ENCODE results near the gene SKAP2. TPM values are rescaled to one million over a fixed set of nuclear protein-coding genes. Genes with fewer than 3 reads are reported as not detected.

Gene SKAP2
- total and polyA plus RNA-seq, 2 experiments from 2014 or later, result 2.5 to 4.4 TPM

DNA sequence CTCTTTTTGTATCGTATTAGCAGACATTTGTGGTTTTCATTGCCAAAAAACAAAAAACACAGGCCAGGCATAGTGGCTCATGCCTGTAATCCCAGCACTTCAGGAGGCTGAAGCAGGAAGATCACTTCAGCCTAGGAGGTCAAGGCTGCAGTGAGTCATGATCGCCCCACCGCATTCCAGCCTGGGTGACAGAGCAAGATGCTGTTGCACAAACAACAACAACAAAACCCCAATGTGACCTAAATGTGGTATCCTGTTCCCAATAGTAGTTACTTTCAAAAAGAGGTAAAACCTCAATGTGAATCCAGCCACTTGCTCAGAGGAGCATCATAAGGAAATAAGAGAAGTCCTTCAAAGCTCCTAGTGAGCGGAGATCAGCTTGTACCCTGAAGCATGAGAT is 45.8 kb upstream of the SKAP2 start (continued):
- TF ChIP-seq, protein P1, sequence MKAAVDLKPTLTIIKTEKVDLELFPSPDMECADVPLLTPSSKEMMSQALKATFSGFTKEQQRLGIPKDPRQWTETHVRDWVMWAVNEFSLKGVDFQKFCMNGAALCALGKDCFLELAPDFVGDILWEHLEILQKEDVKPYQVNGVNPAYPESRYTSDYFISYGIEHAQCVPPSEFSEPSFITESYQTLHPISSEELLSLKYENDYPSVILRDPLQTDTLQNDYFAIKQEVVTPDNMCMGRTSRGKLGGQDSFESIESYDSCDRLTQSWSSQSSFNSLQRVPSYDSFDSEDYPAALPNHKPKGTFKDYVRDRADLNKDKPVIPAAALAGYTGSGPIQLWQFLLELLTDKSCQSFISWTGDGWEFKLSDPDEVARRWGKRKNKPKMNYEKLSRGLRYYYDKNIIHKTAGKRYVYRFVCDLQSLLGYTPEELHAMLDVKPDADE (IDR thresholded peaks at IDR 0.05), result no peak
- TF ChIP-seq ZNF114 (CRISPR knock-in tag; IDR thresholded peaks at IDR 0.05), result no peak

GRCh38 chr7:26900251-26900650 is 35.9 kb upstream of the SKAP2 start:
- Mint-ChIP-seq H3K27ac (no peak overlapping the region), H3K4me1 (no peaks in the 10 kb centered on the region), H3K4me3 (no peak overlapping the region), H3K27me3 (ENCODE audit: insufficient read depth, low read depth, poor library complexity) (no peaks in the 10 kb centered on the region), H3K9me3 (peaks cover 3% of the 10 kb centered on the region; the same call in 1 of the 3 replicates), H3K36me3 (ENCODE audit: low read depth) (no peaks in the 10 kb centered on the region)
- Histone ChIP-seq H3K27ac (ENCODE audit: low read depth) (no peak overlapping the region), H3K4me2 (no peak overlapping the region), H3F3A (replicated peaks; ENCODE audit: low read depth) (no peaks in the 10 kb centered on the region), H3K9me2 (ENCODE audit: insufficient read depth) (no peaks in the 10 kb centered on the region), H3K27me3 (ENCODE audit: insufficient read depth) (no peaks in the 10 kb centered on the region), H4K20me1 (replicated peaks; ENCODE audit: insufficient read depth) (no peaks in the 10 kb centered on the region), H3K79me2 (replicated peaks; ENCODE audit: insufficient read depth) (no peaks in the 10 kb centered on the region), H3K4me3 (no peak overlapping the region), H2AFZ (no peak overlapping the region), H3K4me1 (ENCODE audit: insufficient read depth) (no peaks in the 10 kb centered on the region), H3K36me3 (ENCODE audit: insufficient read depth) (no peaks in the 10 kb centered on the region)
- TF ChIP-seq, protein P1 (IDR thresholded peaks at IDR 0.05), result no peak
- TF ChIP-seq ZNF462 (CRISPR knock-in tag; IDR thresholded peaks at IDR 0.05), result no peak
- TF ChIP-seq CREB1 (CRISPR knock-in tag; IDR thresholded peaks at IDR 0.05; ENCODE audit: low read depth), result no peak
- no peak for TF ChIP-seq JUNB (IDR thresholded peaks at IDR 0.05; ENCODE audit: unreplicated experiment)
- no peak for TF ChIP-seq EZH2 (IDR thresholded peaks at IDR 0.05; ENCODE audit: low read depth, unreplicated experiment)
- TF ChIP-seq STAT1 (IDR thresholded peaks at IDR 0.05; ENCODE audit: unreplicated experiment), result no peak
- TF ChIP-seq, protein P2, sequence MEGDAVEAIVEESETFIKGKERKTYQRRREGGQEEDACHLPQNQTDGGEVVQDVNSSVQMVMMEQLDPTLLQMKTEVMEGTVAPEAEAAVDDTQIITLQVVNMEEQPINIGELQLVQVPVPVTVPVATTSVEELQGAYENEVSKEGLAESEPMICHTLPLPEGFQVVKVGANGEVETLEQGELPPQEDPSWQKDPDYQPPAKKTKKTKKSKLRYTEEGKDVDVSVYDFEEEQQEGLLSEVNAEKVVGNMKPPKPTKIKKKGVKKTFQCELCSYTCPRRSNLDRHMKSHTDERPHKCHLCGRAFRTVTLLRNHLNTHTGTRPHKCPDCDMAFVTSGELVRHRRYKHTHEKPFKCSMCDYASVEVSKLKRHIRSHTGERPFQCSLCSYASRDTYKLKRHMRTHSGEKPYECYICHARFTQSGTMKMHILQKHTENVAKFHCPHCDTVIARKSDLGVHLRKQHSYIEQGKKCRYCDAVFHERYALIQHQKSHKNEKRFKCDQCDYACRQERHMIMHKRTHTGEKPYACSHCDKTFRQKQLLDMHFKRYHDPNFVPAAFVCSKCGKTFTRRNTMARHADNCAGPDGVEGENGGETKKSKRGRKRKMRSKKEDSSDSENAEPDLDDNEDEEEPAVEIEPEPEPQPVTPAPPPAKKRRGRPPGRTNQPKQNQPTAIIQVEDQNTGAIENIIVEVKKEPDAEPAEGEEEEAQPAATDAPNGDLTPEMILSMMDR (conservative IDR thresholded peaks at IDR 0.05; ENCODE audit: low read depth in 2 of 2), result no peak
- TF ChIP-seq, protein P3, sequence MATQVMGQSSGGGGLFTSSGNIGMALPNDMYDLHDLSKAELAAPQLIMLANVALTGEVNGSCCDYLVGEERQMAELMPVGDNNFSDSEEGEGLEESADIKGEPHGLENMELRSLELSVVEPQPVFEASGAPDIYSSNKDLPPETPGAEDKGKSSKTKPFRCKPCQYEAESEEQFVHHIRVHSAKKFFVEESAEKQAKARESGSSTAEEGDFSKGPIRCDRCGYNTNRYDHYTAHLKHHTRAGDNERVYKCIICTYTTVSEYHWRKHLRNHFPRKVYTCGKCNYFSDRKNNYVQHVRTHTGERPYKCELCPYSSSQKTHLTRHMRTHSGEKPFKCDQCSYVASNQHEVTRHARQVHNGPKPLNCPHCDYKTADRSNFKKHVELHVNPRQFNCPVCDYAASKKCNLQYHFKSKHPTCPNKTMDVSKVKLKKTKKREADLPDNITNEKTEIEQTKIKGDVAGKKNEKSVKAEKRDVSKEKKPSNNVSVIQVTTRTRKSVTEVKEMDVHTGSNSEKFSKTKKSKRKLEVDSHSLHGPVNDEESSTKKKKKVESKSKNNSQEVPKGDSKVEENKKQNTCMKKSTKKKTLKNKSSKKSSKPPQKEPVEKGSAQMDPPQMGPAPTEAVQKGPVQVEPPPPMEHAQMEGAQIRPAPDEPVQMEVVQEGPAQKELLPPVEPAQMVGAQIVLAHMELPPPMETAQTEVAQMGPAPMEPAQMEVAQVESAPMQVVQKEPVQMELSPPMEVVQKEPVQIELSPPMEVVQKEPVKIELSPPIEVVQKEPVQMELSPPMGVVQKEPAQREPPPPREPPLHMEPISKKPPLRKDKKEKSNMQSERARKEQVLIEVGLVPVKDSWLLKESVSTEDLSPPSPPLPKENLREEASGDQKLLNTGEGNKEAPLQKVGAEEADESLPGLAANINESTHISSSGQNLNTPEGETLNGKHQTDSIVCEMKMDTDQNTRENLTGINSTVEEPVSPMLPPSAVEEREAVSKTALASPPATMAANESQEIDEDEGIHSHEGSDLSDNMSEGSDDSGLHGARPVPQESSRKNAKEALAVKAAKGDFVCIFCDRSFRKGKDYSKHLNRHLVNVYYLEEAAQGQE (IDR thresholded peaks at IDR 0.05; ENCODE audit: unreplicated experiment), result no peak
- no peak for TF ChIP-seq NANOG (IDR thresholded peaks at IDR 0.05; ENCODE audit: borderline replicate concordance)
- TF ChIP-seq ZNF331 (CRISPR knock-in tag; IDR thresholded peaks at IDR 0.05; ENCODE audit: low read depth), result no peak
- TF ChIP-seq EZH2phosphoT487 (IDR thresholded peaks at IDR 0.05; ENCODE audit: unreplicated experiment), result no peak
- DNase-seq (ENCODE audit: low spot score) (no peak), ATAC-seq (no peak)

Data from GM23338 (cell line).